GM12892 (cell line): ENCODE measurements around the gene DPEP2NB.

Source experiments
- POLR2A ChIP-seq: IDR thresholded peaks from 2 replicates; pipeline ENCODE4 v1.6.1; 2011; ENCODE audit warnings: low read depth, low read length, control low read depth
- POLR2AphosphoS5 ChIP-seq: IDR thresholded peaks from 2 replicates; pipeline ENCODE4 v1.6.1; 2011; ENCODE audit warnings: low read depth, low read length, control low read depth
- TAF1 ChIP-seq: IDR thresholded peaks from 2 replicates; pipeline ENCODE4 v1.6.1; 2011; ENCODE audit warnings: low read depth, mild to moderate bottlenecking, control low read depth, low read length, borderline replicate concordance

DNA sequence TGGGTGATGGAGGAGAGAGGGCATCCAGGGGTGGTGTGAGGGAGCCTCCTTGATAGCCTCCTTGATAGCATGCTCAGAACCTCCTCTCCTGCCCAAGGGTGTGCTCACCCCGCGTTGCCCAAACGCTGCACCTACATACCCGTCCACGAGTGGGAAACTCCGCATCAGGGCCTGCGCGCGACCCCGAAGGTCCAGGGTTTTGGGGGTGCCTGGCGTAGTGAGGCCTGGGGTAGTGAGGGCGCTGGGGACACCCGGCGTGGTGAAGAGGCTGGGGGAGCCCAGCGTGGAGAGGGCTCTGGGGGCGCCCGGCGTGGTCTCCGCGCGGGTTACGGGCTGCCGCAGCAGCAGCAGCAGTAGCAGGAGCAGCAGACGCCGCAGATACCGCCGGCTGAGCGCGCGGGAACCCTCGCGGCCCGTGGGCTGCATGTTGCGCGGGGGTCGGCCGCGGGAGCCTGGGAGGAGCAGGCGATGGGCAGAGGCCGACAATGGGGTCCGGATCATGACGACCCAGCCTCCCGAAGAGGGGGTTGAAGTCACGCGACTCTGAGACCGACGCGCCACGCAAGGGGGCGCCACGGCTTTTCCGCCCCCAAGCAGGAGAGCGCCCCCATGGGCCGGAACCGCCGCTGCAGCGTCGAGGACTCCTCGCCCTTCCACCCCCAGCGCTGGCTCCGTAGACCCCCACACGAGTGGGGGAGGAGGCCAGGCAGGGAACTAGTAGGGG lies 35.6 kb downstream of the DPEP2NB start, which contains the start of gene DPEP3:
- no peak for TF ChIP-seq POLR2AphosphoS5
- TF ChIP-seq POLR2A, result no peak
- no peak for TF ChIP-seq TAF1
